HG03039 (cell line): ENCODE data around the gene GUCA2A.

Source experiments
- ATAC-seq: cut with Tn5 transposase; IDR thresholded peaks from one replicate; pipeline ENCODE4 v1.9.1; 2021; ENCODE audit warnings: mild to moderate bottlenecking, moderate library complexity; ENCODE audit not compliant: unreplicated experiment

GUCA2A gene

DNA sequence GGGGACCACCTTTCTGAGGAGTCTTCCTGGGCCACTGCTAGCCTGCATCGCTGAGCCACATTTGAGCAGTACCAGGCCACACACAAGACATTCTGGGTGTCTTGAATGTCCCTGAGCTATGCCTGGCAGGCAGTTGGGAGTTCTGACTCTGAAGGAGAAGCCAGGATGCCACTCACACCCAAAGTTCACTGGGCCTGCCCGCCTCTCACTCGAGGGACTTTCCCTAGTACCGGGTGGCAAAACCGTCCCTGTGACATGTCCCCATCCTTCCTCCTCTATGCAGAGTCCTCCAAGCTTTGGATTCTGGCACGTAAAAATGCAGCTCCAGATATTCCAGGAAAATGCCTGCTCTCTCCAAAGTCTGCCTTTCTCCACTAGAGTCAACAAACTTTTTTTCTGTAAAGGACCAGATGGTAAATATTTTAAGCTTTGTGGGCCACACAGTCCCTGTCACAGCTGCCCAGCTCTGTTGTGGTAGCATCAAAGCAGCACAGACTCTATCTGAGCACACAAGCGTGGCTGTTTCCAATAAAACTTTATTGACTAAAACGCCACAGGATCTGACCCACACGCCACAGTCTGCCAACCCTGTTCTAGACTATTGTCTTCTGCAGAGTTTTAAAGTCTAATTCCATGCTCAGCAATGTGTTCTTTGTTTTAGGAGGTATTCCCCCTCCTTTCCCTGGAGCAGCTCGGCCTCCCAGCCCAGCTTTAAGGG is 30.6 kb downstream of the GUCA2A start:
- no peak for ATAC-seq

DNA sequence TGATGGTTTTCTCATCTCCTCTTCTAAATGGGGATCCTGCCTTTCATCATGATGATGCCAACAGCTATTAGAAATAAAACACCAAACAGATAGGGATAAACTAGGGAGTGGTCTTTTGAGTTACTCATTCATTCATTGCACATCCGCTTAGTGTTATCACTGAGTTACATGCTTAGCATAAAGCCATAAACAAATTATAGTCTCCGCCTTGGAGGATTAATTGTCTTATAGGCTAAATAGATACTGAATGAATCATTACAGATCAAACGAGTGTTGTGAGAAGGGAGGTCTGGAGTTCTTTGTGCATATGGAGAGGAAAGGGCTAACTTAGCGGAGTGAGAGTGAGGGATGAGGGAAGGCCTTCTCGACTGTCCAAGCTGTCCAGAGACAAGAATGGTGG is 31.2 kb downstream of the GUCA2A start:
- ATAC-seq = no peak

DNA sequence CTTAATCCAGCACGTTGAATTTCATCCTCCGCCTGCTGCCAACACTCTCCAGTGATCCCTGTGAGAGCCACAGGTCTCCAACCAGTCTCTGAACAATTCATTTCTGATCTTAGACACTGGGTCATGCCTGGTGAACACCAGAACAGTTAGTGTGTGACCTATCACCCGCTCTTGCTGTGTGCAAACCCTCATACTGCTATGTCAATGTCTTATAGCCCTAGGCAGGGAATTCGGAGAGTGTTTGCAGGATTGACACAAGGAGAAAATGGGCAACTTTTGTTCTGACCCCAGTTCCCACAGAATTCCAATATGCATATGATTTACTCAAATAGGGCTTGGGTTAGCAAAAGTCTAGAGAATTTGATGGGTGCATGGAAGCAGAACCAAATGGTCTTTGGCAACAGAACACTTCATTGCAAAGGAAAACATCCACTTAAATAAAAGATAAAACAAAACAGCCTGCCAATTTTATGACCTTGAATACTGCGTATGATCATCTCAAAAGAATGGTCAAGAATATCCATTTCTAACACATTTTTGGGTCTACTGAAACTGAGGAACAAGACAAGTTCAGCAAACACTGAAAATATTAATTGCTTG is 34.4 kb downstream of the GUCA2A start:
- no peak for ATAC-seq

DNA sequence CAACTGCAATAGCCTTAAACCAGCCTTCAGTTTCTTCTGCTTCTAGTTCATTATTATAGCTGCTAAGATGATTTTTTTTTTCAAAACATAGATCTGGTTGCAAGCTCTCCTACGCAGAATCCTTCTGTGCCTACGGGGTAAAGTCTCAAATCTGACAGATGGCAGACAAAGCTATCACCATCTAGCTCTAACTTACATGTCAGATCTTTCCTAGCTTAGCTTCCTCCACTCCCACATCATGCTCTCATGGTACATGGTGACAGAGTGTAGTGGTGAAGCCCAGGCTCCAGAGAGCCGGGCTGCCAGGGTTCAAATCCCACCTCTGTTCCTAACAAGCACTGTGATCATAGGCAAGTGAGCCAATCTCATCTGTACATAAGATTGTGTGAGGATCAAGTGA is 35.6 kb downstream of the GUCA2A start:
- ATAC-seq = no peak

DNA sequence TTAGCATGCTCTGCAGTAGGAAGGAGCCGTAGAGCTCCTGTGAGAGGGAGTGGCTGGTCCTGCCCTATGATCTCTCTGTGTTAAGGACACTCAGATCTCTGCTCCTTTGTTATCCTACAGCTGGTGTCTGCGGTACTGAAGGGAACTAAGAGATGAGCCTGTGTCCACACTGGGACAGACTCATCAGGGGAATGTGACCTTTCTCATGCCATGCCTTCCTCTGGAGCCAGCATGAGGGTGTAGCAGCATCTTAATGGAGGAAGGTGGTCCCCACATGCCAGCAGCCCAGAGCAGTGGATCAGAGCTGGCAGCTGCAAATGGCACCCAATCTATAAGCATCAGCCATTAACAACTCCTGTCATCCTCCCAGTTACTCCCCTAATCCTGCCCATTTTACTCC is 36.0 kb downstream of the GUCA2A start:
- ATAC-seq = no peak

DNA sequence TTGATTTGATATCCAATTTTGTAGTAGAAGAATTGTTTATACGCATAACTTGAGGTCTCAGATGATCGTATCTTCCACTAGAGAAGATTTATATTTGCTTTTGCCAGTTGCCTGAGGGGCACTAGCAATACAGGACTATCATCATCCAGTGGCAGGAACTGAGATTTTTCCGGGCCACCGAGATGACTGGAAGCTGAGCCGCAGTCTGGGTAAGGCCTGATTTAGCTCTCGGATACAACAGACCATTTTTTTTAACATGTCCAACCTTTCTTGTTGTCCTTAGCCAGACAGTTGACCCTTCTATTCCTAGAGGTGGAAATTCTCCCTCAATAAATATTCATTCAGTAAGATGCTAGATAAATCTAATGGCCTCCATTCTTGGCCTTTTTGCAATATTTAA is 36.8 kb downstream of the GUCA2A start:
- ATAC-seq = no peak

DNA sequence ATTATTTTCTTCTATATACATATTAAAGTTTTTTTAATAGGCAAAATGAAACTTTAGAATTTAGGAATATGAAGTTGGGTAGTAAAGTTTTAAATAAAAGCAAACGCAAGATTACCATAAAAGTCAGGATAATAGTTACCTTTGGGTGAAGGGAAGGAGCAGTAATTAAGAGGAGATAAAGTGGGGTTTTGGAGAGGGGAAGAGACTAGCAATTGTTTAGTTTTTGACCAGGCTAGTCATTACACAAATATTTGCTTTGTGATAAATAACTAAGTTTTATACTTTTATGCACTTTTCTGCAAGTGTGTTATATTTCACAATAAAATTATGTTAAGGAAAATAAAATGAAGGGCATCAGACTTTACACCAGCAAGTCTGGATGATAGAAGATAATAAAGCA is 39.0 kb downstream of the GUCA2A start:
- ATAC-seq = no peak

DNA sequence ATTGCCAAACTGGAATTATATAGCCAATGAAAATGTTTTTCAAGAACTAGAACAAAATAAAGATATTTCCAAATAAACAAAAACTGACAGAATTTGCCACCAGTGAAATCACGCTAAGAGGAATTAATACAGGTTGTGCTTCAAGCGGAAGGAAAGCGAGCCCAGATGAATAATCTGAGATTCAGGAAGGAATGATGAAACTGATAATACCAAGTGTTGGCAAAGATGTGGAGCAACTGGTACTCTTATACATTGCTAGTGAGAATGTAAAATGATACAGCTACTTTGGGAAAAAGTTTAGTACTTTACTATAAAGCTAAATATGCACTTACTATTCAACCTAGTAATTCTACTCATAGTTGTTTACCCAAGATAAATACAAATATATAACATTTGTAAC is 42.1 kb downstream of the GUCA2A start:
- no peak for ATAC-seq

DNA sequence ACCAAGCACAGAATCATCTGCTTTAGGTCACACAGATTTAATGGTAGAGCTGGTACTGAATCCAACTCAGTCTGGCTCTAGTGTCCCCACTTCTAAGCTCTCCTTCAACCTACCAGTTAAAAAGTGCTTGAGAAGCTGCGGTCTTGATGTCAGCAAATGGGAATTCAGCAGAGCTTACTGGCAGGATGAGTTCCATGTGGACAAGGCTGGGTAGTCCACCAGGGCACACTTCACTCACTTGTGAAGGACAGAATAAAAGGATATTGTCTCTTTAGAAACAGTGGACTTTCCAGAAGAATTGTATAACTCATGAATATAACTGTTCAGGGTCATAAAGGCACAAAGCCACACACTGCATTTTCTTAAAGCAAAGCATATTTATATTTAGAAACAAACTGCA is 46.4 kb downstream of the GUCA2A start:
- no peak for ATAC-seq

DNA sequence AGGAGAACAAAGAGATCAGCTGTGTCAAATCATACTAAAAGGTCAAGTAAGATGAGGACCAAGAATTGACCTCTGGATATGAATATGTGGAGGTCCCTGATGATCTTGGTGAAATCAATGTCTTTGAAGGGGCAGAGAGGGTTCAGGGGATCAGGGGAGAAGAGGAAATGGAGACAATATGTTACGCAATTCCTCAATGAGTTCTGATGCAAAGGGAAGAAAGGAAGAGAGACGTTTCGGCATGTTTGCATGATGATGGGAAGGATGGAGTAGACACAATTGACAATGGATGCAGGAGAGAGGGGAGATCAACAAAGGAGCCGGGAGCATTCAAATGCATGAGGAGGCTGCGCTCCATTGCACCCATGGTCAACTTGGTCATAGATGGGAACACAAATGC is 47.3 kb downstream of the GUCA2A start:
- no peak for ATAC-seq

DNA sequence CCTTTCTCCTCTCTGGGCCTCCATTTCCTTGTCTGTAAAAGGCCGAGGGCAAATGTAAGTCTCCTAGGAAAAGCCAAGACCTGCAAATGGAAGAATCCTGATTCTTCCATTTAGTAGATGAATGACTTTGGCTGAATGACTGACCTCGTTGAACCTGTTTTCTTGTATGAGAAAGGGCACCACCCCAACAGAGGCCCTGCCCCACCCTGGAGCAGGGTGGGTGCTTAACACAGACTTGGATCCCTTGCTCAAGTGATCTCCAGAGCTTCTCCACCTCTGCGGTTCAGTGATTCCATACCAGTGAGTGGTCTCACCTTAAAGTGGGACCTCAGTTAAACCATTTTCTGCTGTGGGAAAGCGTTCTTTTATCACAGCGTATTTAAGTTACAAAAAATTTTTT is 50.3 kb downstream of the GUCA2A start:
- no peak for ATAC-seq
